HepG2 (cell line): ENCODE data around the gene TNKS1BP1. TPM values are rescaled to one million over a fixed set of nuclear protein-coding genes. Genes with fewer than 3 reads are reported as not detected.

Experiments
- ADNP ChIP-seq: sonication (generic); formaldehyde crosslinking; IDR thresholded peaks from 2 replicates; pipeline ENCODE4 v1.4.0; 2020; ENCODE audit warnings: missing genetic modification reagents
- CHD4 ChIP-seq: fragments of 200-600 bp; sonication (generic); IDR thresholded peaks from 2 replicates; pipeline ENCODE4 v1.7.0; 2017; ENCODE audit warnings: mild to moderate bottlenecking, low read length, borderline replicate concordance
- DNMT1 ChIP-seq: sonication (generic); formaldehyde crosslinking; IDR thresholded peaks from 2 replicates; pipeline ENCODE4 v1.5.1; 2020; ENCODE audit warnings: mild to moderate bottlenecking, missing genetic modification reagents
- ELF3 ChIP-seq: IDR thresholded peaks from 2 replicates; pipeline ENCODE4 v1.6.1; 2016; ENCODE audit warnings: missing genetic modification reagents, missing compliant biosample characterization
- FOXC1 ChIP-seq: sonication (generic); formaldehyde crosslinking; IDR thresholded peaks from 2 replicates; pipeline ENCODE4 v1.8.0; 2022; ENCODE audit warnings: mild to moderate bottlenecking, missing genetic modification reagents, borderline replicate concordance
- GABPA ChIP-seq, 2 experiments: IDR thresholded peaks; 2 replicates each; pipeline ENCODE4 v1.6.1; 2011 to 2016; ENCODE audit warnings: low read depth in 2 of 2, low read length in 1 of 2, missing biosample characterization in 1 of 2, missing genetic modification characterization in 1 of 2
- GTF2F1 ChIP-seq: fragments of 150-350 bp; IDR thresholded peaks from 2 replicates; pipeline ENCODE4 v1.6.1; 2014; ENCODE audit warnings: low read length
- HNRNPUL1 ChIP-seq: fragments of 200-400 bp; formaldehyde crosslinking; IDR thresholded peaks from 2 replicates; pipeline ENCODE4 v1.6.1; 2017; ENCODE audit warnings: low read depth, mild to moderate bottlenecking, low read length, moderate library complexity
- KDM1A ChIP-seq: IDR thresholded peaks from 2 replicates; pipeline ENCODE4 v1.6.1; 2016; ENCODE audit warnings: missing compliant biosample characterization
- NONO ChIP-seq, 2 experiments: fragments of 450-650 bp in 1 of 2; sonication (generic) in 1 of 2; formaldehyde crosslinking in 1 of 2; IDR thresholded peaks in 1 of 2; conservative IDR thresholded peaks in 1 of 2; 2 replicates each; pipeline versions ENCODE4 v1.6.1 to v1.8.0; 2017 to 2022; ENCODE audit warnings: mild to moderate bottlenecking in 1 of 2, missing genetic modification reagents in 1 of 2, moderate library complexity in 1 of 2
- STAG1 ChIP-seq: sonication (generic); formaldehyde crosslinking; IDR thresholded peaks from 2 replicates; pipeline ENCODE4 v1.4.0; 2020; ENCODE audit warnings: missing genetic modification reagents
- TRIM24 ChIP-seq: sonication (generic); formaldehyde crosslinking; IDR thresholded peaks from 2 replicates; pipeline ENCODE4 v1.8.0; 2022; ENCODE audit warnings: mild to moderate bottlenecking, missing genetic modification reagents
- ZFAT ChIP-seq: sonication (generic); formaldehyde crosslinking; conservative IDR thresholded peaks from 2 replicates; pipeline ENCODE4 v1.8.1; 2023; ENCODE audit warnings: missing genetic modification reagents, inconsistent platforms
- ZNF10 ChIP-seq: sonication (generic); formaldehyde crosslinking; IDR thresholded peaks from 2 replicates; pipeline ENCODE4 v1.4.0; 2020; ENCODE audit warnings: mild to moderate bottlenecking, low read depth, missing genetic modification reagents, borderline replicate concordance
- ZNF235 ChIP-seq: sonication (generic); formaldehyde crosslinking; IDR thresholded peaks from 2 replicates; pipeline ENCODE4 v1.8.1; 2023; ENCODE audit warnings: mild to moderate bottlenecking, missing genetic modification reagents, borderline replicate concordance
- ZNF468 ChIP-seq: sonication (generic); formaldehyde crosslinking; IDR thresholded peaks from 2 replicates; pipeline ENCODE4 v1.8.0; 2022; ENCODE audit warnings: mild to moderate bottlenecking, moderate library complexity, missing genetic modification reagents
- ZNF660 ChIP-seq: sonication (generic); formaldehyde crosslinking; IDR thresholded peaks from 2 replicates; pipeline ENCODE4 v1.5.1; 2020; ENCODE audit warnings: mild to moderate bottlenecking, low read depth, missing genetic modification reagents, borderline replicate concordance
- ZSCAN20 ChIP-seq: sonication (generic); formaldehyde crosslinking; IDR thresholded peaks from 2 replicates; pipeline ENCODE4 v1.4.0; 2020; ENCODE audit warnings: missing genetic modification reagents, mild to moderate bottlenecking, borderline replicate concordance
- ZSCAN21 ChIP-seq: sonication (generic); formaldehyde crosslinking; IDR thresholded peaks from 2 replicates; pipeline ENCODE4 v1.8.0; 2022; ENCODE audit warnings: mild to moderate bottlenecking, missing genetic modification reagents, moderate library complexity, borderline replicate concordance
- polyA plus RNA-seq, 8 experiments: library from polyadenylated mRNA; depleted of rRNA in 3 of 8; stranded (reverse) in 7 of 8; unstranded in 1 of 8; fragments of >200 nt; fragmentation: Illumina TruSeq in 4 of 8; extraction: Trizol in 4 of 8; gene quantifications; 2 replicates each; pipeline versions ENCODE4 v1.2.1 to v1.2.3, GENCODE V29; 2011 to 2016; ENCODE audit warnings: low read depth in 4 of 8, missing spikeins in 1 of 8, mixed read lengths in 1 of 8; ENCODE audit not compliant: insufficient read depth in 1 of 8
- total RNA-seq, 5 experiments: library from RNA; depleted of rRNA; stranded (reverse); fragments of >200 nt; fragmentation: Illumina TruSeq; extraction: Trizol; gene quantifications; 2 replicates each; pipeline ENCODE4 v1.2.3, GENCODE V29; 2016; ENCODE audit warnings: low read depth in 1 of 5
- TF ChIP-seq, protein P1 (sequence below): sonication (generic); formaldehyde crosslinking; IDR thresholded peaks from 2 replicates; pipeline ENCODE4 v1.5.0; 2020; ENCODE audit warnings: mild to moderate bottlenecking, missing genetic modification reagents
- TF ChIP-seq, protein P2 (sequence below): sonication (generic); formaldehyde crosslinking; IDR thresholded peaks from 2 replicates; pipeline ENCODE4 v1.4.0; 2020; ENCODE audit warnings: low read depth, mild to moderate bottlenecking, missing genetic modification reagents
- TF ChIP-seq, protein P3 (sequence below): IDR thresholded peaks from 2 replicates; pipeline ENCODE4 v1.6.1; 2016; ENCODE audit warnings: low read depth
- TF ChIP-seq, protein P4 (sequence below): sonication (generic); formaldehyde crosslinking; IDR thresholded peaks from 2 replicates; pipeline ENCODE4 v1.4.0; 2020; ENCODE audit warnings: missing genetic modification reagents
- TF ChIP-seq, protein P5 (sequence below): sonication (generic); formaldehyde crosslinking; IDR thresholded peaks from 2 replicates; pipeline ENCODE4 v1.4.0; 2020; ENCODE audit warnings: mild to moderate bottlenecking, missing genetic modification reagents

The TNKS1BP1 gene
- total and polyA plus RNA-seq, 2 of the 13 experiments (the other 11 are each of a cell fraction or from before 2014, with no cell fraction given), result 13.7 to 15.0 TPM

DNA sequence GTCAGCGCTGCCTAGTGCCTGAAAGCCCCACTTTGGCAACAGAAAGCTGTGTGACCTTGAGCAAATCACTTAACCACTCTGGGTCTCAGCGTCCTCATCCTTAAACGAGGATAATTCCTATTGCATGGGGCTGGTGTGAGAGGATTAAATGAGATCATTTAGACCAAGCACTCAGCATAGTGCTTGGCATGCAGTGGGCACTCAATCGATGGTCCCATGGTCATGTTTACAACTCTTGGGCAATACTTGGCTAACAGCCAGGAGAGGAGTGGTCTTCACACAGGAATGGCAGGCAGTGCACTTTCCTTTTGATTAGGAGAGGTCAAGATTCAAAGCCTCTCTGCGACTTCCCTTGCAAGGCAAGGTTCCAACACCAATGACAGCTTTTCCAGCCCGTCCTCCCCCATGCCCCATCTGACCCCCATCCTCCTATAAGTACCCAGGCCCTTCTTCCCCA is 14.1 kb downstream of the TNKS1BP1 start (continued):
- TF ChIP-seq ZNF468 (CRISPR knock-in tag) (no peak), TRIM24 (CRISPR knock-in tag) (no peak), ELF3 (CRISPR knock-in tag) (no peak), HNRNPUL1 (no peak), DNMT1 (CRISPR knock-in tag) (no peak), ZFAT (CRISPR knock-in tag) (no peak), ZNF660 (CRISPR knock-in tag) (no peak), STAG1 (CRISPR knock-in tag) (no peak), NONO (IDR thresholded peaks at IDR 0.05) (no peak), NONO (CRISPR knock-in tag; conservative IDR thresholded peaks at IDR 0.05) (no peak), FOXC1 (CRISPR knock-in tag) (no peak), ADNP (CRISPR knock-in tag) (no peak), GTF2F1 (no peak), KDM1A (CRISPR knock-in tag) (peak; percentile 84; the same call in 1 of the 2 replicates), ZNF235 (CRISPR knock-in tag) (no peak), GABPA (IDR thresholded peaks at IDR 0.05; ENCODE audit: low read depth, low read length) (no peak), GABPA (CRISPR knock-in tag; IDR thresholded peaks at IDR 0.05; ENCODE audit: low read depth) (no peak), ZSCAN20 (CRISPR knock-in tag) (no peak), CHD4 (0 out of 2 replicates have a peak, but pooled peaks have one; percentile 17), ZNF10 (CRISPR knock-in tag) (no peak), ZSCAN21 (no peak)
- TF ChIP-seq, protein P1, sequence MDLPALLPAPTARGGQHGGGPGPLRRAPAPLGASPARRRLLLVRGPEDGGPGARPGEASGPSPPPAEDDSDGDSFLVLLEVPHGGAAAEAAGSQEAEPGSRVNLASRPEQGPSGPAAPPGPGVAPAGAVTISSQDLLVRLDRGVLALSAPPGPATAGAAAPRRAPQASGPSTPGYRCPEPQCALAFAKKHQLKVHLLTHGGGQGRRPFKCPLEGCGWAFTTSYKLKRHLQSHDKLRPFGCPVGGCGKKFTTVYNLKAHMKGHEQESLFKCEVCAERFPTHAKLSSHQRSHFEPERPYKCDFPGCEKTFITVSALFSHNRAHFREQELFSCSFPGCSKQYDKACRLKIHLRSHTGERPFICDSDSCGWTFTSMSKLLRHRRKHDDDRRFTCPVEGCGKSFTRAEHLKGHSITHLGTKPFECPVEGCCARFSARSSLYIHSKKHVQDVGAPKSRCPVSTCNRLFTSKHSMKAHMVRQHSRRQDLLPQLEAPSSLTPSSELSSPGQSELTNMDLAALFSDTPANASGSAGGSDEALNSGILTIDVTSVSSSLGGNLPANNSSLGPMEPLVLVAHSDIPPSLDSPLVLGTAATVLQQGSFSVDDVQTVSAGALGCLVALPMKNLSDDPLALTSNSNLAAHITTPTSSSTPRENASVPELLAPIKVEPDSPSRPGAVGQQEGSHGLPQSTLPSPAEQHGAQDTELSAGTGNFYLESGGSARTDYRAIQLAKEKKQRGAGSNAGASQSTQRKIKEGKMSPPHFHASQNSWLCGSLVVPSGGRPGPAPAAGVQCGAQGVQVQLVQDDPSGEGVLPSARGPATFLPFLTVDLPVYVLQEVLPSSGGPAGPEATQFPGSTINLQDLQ, result no peak
- TF ChIP-seq, protein P2, sequence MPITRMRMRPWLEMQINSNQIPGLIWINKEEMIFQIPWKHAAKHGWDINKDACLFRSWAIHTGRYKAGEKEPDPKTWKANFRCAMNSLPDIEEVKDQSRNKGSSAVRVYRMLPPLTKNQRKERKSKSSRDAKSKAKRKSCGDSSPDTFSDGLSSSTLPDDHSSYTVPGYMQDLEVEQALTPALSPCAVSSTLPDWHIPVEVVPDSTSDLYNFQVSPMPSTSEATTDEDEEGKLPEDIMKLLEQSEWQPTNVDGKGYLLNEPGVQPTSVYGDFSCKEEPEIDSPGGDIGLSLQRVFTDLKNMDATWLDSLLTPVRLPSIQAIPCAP (CRISPR knock-in tag), result no peak
- TF ChIP-seq, protein P3, sequence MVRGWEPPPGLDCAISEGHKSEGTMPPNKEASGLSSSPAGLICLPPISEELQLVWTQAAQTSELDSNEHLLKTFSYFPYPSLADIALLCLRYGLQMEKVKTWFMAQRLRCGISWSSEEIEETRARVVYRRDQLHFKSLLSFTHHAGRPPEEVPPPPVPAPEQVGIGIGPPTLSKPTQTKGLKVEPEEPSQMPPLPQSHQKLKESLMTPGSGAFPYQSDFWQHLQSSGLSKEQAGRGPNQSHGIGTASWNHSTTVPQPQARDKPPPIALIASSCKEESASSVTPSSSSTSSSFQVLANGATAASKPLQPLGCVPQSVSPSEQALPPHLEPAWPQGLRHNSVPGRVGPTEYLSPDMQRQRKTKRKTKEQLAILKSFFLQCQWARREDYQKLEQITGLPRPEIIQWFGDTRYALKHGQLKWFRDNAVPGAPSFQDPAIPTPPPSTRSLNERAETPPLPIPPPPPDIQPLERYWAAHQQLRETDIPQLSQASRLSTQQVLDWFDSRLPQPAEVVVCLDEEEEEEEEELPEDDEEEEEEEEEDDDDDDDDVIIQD, result no peak
- TF ChIP-seq, protein P4, sequence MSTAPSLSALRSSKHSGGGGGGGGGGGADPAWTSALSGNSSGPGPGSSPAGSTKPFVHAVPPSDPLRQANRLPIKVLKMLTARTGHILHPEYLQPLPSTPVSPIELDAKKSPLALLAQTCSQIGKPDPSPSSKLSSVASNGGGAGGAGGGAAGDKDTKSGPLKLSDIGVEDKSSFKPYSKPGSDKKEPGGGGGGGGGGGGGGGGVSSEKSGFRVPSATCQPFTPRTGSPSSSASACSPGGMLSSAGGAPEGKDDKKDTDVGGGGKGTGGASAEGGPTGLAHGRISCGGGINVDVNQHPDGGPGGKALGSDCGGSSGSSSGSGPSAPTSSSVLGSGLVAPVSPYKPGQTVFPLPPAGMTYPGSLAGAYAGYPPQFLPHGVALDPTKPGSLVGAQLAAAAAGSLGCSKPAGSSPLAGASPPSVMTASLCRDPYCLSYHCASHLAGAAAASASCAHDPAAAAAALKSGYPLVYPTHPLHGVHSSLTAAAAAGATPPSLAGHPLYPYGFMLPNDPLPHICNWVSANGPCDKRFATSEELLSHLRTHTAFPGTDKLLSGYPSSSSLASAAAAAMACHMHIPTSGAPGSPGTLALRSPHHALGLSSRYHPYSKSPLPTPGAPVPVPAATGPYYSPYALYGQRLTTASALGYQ (CRISPR knock-in tag), result no peak
- TF ChIP-seq, protein P5, sequence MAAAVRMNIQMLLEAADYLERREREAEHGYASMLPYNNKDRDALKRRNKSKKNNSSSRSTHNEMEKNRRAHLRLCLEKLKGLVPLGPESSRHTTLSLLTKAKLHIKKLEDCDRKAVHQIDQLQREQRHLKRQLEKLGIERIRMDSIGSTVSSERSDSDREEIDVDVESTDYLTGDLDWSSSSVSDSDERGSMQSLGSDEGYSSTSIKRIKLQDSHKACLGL, result no peak
